Right lobe of liver (tissue), 6 donors: ENCODE measurements around the gene APOC4. TPM values are rescaled to one million over a fixed set of nuclear protein-coding genes. Genes with fewer than 3 reads are reported as not detected.

ENCODE experiments used
- ATAC-seq, 4 donors: fragments of 200-7000 bp; cut with Tn5 transposase; one replicate each; pipeline ENCODE4 v1.9.1; 2020; ENCODE audit warnings: mild to moderate bottlenecking in 4 of 4, moderate library complexity in 4 of 4
- DNase-seq, 3 donors: peaks; one replicate each; pipeline ENCODE4 v3.0.0-alpha.2; 2020
- H3K27ac ChIP-seq, 3 donors: fragments of 200-600 bp; one replicate each; pipeline ENCODE4 v1.8.0; 2022
- H3K27me3 ChIP-seq, 2 donors: fragments of 200-600 bp; one replicate each; pipeline ENCODE4 v1.8.0; 2022
- H3K36me3 ChIP-seq, 4 donors: fragments of 200-600 bp; sonication (generic) in 1 of 4; one replicate each; pipeline versions ENCODE4 v1.5.1 to v1.8.0; 2017 to 2022; ENCODE audit warnings: control low read depth in 1 of 4
- H3K4me1 ChIP-seq, 4 donors: fragments of 200-600 bp; sonication (generic) in 1 of 4; one replicate each; pipeline versions ENCODE4 v1.5.1 to v1.8.0; 2017 to 2022; ENCODE audit warnings: control low read depth in 1 of 4
- H3K4me3 ChIP-seq, 3 donors: fragments of 200-600 bp; one replicate each; pipeline ENCODE4 v1.8.0; 2022
- H3K9me3 ChIP-seq, 4 donors: fragments of 200-600 bp; sonication (generic) in 1 of 4; one replicate each; pipeline versions ENCODE4 v1.5.1 to v1.8.0; 2017 to 2022; ENCODE audit warnings: control low read depth in 1 of 4
- POLR2A ChIP-seq: fragments of 450-650 bp; IDR thresholded peaks from one replicate; pipeline ENCODE4 v1.6.1; 2017; ENCODE audit warnings: antibody characterized with exemption, mild to moderate bottlenecking
- WGBS: methylation state at CpG from one replicate; pipeline ENCODE4 v1.1.6; 2018; ENCODE audit warnings: low coverage, low lambda C conversion rate; ENCODE audit not compliant: insufficient coverage; ENCODE audit errors: missing lambda C conversion rate; 5-methylcytosine and 5-hydroxymethylcytosine counted together
- intact Hi-C, 2 donors: fragments of 100-400 bp; cut with DNase I; formaldehyde crosslinking; loops; one replicate each; pipeline versions ENCODE4 v1.11.2 to v1.14.1; 2022
- total RNA-seq, 6 experiments: library from RNA; depleted of rRNA in 2 of 6; stranded (reverse); fragments of >200 nt in 2 of 6; fragmentation: NEBNext Ultra II Directional in 3 of 6; extraction: Animal tissue kit (Norgen Biotek cat#: 25700) in 3 of 6; gene quantifications; one replicate each; pipeline versions ENCODE4 v1.1.0 to v1.2.4, GENCODE V29; 2016 to 2023
- TF ChIP-seq, protein P1 (sequence below), 4 donors: fragments of 200-600 bp in 3 of 4; fragments of 450-650 bp in 1 of 4; IDR thresholded peaks; one replicate each; pipeline versions ENCODE4 v1.5.1 to v1.8.0; 2016 to 2022; ENCODE audit warnings: antibody characterized with exemption in 4 of 4, mild to moderate bottlenecking in 2 of 4
- donor health status: DM: no; HTN: yes; CAD: no.
- donor health status: DM: no; HTN: no; CAD: no.
- donor health status: DM: no; HTN: no; CAD: no.
- donor health status: DM: no; HTN: yes; CAD: no.
- donor health status: DM: no; HTN: yes; CAD: no.

Gene APOC4
- total RNA-seq, 6 experiments from 2014 or later, result 55.6 to 462 (median 203) TPM

DNA sequence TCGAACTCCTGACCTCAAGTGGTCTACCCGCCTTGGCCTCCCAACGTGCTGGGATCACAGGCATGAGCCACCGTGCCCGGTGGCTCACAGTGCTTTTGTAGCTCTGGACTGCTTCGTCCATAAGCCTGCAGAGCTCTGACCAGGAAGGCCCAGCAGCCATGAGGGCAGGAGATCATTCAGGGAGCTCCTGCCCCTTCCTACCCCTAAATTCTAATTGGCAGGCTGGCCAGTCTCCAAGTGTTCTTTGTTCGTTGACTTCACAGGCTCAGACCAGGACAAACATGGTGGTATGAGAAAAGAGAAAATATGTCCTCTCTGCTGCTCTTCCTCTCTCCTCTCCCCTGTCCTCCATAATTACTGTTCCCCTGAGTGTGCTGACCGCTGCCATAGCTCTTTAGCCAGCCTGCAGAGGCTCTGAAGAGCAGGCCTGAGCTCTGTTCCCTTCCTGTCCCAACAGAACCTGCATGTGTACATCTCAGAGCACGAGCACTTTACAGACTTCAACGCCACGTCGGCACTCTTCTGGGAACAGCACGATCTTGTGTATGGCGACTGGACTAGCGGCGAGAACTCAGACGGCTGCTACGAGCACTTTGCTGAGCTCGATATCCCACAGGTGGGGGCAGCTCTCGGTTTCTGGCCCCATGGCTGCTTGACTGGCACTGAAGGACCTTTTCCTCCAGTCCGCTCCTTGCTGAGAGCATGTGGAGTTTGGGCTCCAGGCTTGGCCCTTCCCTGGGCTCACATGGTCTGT is 32.1 kb downstream of the APOC4 start:
- no peak for DNase-seq
- 89% methylated on average over 16 of the region's 21 CpGs for WGBS
- Histone ChIP-seq H3K27ac (peak overlapping the region in 1 of 3 donors; percentile 60), H3K36me3 (peaks cover 10 to 58% (median 28%) of the 10 kb centered on the region in 4 donors), H3K27me3 (no peaks in the 10 kb centered on the region), H3K9me3 (no peaks in the 10 kb centered on the region), H3K4me1 (peaks cover 0 to 17% (median 0%) of the 10 kb centered on the region in 4 donors), H3K4me3 (no peak overlapping the region)
- peak; percentile 28 to 74 (median 44) for ATAC-seq
- TF ChIP-seq, protein P1, sequence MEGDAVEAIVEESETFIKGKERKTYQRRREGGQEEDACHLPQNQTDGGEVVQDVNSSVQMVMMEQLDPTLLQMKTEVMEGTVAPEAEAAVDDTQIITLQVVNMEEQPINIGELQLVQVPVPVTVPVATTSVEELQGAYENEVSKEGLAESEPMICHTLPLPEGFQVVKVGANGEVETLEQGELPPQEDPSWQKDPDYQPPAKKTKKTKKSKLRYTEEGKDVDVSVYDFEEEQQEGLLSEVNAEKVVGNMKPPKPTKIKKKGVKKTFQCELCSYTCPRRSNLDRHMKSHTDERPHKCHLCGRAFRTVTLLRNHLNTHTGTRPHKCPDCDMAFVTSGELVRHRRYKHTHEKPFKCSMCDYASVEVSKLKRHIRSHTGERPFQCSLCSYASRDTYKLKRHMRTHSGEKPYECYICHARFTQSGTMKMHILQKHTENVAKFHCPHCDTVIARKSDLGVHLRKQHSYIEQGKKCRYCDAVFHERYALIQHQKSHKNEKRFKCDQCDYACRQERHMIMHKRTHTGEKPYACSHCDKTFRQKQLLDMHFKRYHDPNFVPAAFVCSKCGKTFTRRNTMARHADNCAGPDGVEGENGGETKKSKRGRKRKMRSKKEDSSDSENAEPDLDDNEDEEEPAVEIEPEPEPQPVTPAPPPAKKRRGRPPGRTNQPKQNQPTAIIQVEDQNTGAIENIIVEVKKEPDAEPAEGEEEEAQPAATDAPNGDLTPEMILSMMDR (IDR thresholded peaks at IDR 0.05), result no peak
- TF ChIP-seq POLR2A, result no peak
- intact Hi-C loops, result no loop called here

DNA sequence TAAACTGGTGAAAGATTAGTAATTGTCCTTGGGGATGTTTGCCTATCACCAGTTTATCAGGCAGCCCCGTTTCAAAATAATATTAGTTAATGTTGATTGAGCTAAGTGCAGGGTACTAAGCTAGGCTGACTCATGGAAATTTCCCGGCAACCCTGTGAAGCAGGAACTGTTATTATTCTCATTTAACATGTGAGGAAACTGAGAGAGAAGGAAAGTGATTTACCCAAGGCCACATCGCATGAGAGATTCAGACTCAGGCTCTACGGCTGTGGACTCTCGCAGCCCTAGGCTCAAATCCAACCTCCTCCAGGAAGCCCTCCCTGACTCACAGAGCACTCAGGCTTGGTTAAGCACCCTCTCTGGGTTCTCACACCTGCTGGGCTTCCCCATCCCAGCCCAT is 32.8 kb downstream of the APOC4 start:
- WGBS, result 38% methylated on average over 3 of the region's 5 CpGs
- peaks cover 0 to 17% (median 0%) of the 10 kb centered on the region in 4 donors for H3K4me1 ChIP-seq
- H3K27me3 ChIP-seq, result no peaks in the 10 kb centered on the region
- H3K9me3 ChIP-seq, result no peaks in the 10 kb centered on the region
- H3K36me3 ChIP-seq, result peaks cover 10 to 62% (median 31%) of the 10 kb centered on the region in 4 donors
- TF ChIP-seq, protein P1 (IDR thresholded peaks at IDR 0.05), result no peak
- TF ChIP-seq POLR2A, result no peak
- H3K4me3 ChIP-seq, result no peak overlapping the region
- peak in 2 of 4 donors; percentile 47 to 75 for ATAC-seq
- H3K27ac ChIP-seq, result peak overlapping the region in 1 of 3 donors; percentile 60
- no peak for DNase-seq
- intact Hi-C loops, result no loop called here

DNA sequence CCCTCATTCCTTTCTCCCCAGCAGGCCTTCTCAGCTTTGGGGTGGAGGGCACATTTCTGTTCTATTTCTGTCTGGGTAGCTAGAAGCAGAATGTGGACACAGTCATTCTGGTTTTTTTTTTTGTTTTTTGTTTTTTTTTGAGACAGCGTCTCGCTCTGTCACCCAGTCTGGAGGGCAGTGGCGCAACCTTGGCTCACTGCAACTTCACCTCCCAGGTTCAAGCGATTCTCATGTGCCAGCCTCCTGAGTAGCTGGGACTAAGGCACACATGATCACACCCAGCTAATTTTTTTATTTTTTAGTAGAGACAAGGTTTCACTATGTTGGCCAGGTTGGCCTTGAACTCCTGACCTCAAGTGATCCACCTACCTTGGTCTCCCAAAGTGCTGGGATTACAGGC is 33.4 kb downstream of the APOC4 start:
- TF ChIP-seq, protein P1 (IDR thresholded peaks at IDR 0.05), result no peak
- no peak for TF ChIP-seq POLR2A
- 77% methylated on average over 4 of the region's 4 CpGs for WGBS
- DNase-seq, result no peak
- Histone ChIP-seq H3K27ac (peak overlapping the region in 1 of 3 donors; percentile 60), H3K4me3 (no peak overlapping the region), H3K36me3 (peaks cover 10 to 67% (median 31%) of the 10 kb centered on the region in 4 donors), H3K9me3 (no peaks in the 10 kb centered on the region), H3K4me1 (peaks cover 0 to 17% (median 0%) of the 10 kb centered on the region in 4 donors), H3K27me3 (no peaks in the 10 kb centered on the region)
- peak in 1 of 4 donors; percentile 28 for ATAC-seq
- intact Hi-C loops, result no loop called here

DNA sequence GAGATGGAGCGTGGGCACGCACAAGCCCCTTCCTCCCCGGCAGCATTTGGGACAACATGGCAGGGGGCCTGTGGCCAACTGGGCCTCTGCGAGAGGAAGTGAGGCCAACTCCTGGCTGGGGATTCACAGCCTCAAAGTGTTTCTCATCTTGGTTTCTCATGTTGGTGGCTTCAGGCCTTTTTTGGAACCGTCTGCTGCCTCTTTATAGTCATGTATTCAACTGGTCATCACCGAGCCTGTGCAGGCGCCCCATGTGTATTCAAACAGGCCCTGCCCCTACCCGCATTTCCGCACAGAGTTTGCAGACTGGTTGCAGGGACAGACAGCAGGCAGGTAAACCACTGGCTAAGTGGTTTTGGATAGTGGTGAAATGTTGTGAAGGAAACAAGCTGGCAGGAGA is 42.0 kb downstream of the APOC4 start:
- intact Hi-C loops, result no loop called here
- ATAC-seq (peak in 1 of 4 donors; percentile 11), DNase-seq (no peak)
- Histone ChIP-seq H3K27me3 (no peaks in the 10 kb centered on the region), H3K9me3 (no peaks in the 10 kb centered on the region), H3K4me3 (no peak overlapping the region), H3K27ac (no peak overlapping the region), H3K36me3 (peaks cover 0 to 61% (median 8%) of the 10 kb centered on the region in 4 donors), H3K4me1 (no peaks in the 10 kb centered on the region)
- WGBS, result 80% methylated on average over 4 of the region's 9 CpGs
- TF ChIP-seq POLR2A, result no peak
- TF ChIP-seq, protein P1 (IDR thresholded peaks at IDR 0.05), result no peak
